GM18498 (cell line): ENCODE results near the gene SLAMF7.
"Not testable (repeated sequence)": the region's sequence is repeated elsewhere in the genome, so short reads cannot be mapped to it uniquely, and the experiment has no call there.

Experiments
- ATAC-seq: cut with Tn5 transposase; IDR thresholded peaks from one replicate; pipeline ENCODE4 v1.9.1; 2021; ENCODE audit warnings: mild to moderate bottlenecking, moderate library complexity; ENCODE audit not compliant: unreplicated experiment

SLAMF7 gene

GRCh38 chr1:160772331-160772730, 33.3 kb downstream of the SLAMF7 start:
- no peak for ATAC-seq

- no peak for ATAC-seq
These were observed 34.0 kb downstream of the SLAMF7 start for GRCh38 chr1:160773093-160773492.

DNA sequence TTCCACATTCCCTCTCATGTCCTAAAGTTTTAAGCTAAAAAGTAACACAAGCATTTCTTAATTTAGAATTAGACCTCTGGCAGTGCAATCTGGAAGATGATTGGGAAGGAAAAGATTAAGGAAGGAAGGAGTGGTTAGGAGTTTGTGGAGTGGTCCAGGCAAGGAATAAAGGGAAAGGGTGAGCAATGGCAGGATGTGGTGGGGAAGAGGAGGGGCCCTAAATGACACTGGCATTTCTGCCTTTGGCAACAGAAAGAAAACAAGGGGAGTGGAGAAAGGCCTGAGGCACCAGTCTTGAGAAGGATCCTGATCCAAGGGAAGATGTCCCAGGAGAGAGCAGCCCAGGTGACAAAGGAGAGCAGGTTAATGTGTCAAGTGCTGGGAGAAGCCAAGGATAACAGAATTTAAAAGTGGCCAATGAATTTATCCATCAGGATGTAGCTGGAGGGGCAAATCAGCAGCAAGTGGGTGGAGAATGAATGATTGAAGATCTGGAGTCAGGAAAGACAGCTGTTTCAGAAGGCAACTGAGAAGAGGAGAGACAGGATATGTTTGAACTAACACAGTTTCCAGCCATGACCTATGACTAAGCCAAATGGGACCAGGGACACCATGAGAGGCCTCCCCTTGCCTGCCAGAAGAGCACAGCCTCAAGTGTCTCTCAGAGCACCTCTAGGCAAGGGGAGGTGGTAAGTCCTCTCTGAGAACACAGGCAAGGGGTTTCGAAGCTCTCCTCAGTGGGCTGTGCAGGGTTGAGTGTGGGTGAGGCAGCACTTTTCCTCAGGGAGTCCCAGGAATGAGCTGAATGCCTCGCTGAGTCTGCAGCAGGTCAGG, 36.1 kb downstream of the SLAMF7 start:
- no peak for ATAC-seq

- no peak for ATAC-seq
These were observed 37.1 kb downstream of the SLAMF7 start for GRCh38 chr1:160776178-160776577.

DNA sequence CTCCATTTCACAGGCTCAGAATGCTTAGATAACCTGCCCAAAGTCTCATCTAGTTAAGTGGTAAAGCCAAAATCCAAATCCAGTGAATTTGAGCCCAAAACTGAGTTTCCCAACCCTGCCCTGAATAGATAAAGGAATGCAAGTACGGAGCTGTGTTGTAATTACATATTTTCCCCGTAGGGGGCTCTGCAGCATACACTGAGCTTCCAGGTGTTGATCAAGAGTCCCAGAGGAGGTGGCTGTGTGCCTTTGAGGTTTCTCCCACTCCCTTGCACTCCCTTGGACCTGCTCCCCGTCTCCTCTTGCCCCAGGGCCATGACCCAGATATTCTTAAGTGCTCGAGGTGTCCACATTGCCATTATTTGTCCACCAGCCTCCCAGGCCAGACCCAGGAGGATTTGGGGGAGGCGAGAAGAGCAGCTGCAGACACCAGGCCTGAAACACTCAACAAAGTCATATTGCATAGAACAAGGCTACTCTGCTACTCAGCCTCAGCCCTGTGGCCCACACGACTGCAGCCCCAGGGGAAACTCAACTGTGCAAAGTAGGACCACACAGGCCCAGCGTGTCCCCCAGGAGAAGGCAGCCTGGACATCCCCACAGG, 38.5 kb downstream of the SLAMF7 start:
- ATAC-seq = no peak

- no peak for ATAC-seq
These were observed 39.9 kb downstream of the SLAMF7 start for GRCh38 chr1:160778976-160779375.

- ATAC-seq = no peak
These were observed 40.8 kb downstream of the SLAMF7 start for GRCh38 chr1:160779626-160780397.

DNA sequence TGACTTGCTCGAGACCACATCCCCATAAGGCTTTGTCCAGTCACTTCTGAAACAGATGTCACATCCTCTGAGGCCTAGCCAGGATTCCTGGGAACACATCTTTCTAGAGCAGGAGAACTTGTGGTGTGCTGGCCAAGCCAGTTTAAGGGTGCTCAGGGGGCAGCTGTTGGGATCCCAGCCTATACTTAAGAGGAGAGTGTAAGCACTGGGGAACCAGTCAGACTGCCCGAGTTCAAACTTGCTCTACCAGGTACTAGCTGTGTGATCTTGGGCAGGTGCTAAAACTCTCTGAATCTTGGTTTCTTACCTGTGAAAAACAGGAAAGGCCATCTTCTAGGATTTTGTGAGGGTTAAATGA, 41.3 kb downstream of the SLAMF7 start:
- no peak for ATAC-seq

- no peak for ATAC-seq
These were observed 42.2 kb downstream of the SLAMF7 start for GRCh38 chr1:160781186-160781766.

DNA sequence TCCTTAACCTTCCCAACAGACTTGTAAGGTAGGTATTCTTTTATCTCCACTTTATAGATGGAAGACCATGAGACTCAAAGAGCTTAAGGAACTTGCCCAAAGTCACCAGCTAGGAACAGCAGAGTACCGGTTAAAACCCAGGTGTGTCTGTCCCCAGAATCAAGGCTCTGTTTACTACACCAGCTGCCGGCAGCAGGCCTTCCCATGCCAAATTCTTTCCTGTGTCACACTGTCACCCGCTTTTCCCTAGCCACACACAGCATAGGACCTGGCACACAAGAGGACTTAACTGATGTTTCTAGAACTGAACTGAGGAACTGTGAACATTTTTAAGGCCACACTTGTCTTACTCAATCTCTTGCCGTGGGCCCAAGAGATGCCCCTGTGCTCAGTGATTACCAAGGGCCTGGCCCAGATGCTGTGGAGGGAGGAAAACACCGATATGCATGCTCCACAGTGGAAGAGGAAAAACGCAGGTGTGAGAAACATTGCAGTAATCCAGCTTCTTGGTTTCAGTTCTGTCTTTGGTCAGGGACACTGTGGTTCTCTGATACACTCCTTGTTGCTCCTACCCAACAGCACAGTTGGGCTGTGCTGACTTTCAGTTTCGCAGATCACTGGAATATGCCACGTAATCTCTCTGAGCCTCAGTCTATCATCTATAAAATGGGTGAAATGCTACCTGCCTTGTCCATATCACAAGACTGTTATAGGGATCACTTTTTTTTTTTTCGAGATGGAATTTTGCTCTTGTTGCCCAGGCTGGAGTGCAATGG, 43.1 kb downstream of the SLAMF7 start:
- ATAC-seq = peak; percentile 85

GRCh38 chr1:160782988-160783765, 44.1 kb downstream of the SLAMF7 start:
- ATAC-seq = not testable (repeated sequence)

DNA sequence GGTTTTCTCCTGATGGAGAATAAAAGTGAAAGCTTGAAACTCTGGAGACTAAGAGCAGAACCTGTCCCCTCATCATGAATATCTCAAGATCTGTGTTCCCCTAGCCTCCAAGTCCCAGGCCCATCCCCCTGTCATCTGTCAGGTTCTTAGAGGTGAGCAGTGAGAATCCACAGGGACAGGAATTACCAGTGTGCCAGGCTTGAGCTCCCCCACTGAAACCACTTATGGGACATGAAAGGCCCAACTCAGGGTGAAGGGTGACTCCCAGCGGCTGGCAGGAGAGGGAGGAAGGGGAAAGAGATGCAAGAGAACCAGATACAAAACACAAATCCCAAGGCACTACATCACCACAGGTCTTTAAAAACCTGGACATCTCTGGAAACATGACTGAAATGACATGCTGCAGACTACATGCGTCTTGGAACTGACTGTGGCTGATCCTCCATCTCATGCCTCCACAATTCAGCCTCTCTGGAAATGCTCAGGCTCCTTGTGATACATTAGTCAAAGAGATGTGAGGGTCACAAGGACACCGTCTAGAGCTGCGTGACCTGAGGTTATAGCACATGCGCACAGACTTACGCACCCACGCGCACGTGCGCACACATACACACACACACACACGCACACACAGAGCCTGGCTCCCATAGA, 50.1 kb downstream of the SLAMF7 start:
- ATAC-seq = no peak

DNA sequence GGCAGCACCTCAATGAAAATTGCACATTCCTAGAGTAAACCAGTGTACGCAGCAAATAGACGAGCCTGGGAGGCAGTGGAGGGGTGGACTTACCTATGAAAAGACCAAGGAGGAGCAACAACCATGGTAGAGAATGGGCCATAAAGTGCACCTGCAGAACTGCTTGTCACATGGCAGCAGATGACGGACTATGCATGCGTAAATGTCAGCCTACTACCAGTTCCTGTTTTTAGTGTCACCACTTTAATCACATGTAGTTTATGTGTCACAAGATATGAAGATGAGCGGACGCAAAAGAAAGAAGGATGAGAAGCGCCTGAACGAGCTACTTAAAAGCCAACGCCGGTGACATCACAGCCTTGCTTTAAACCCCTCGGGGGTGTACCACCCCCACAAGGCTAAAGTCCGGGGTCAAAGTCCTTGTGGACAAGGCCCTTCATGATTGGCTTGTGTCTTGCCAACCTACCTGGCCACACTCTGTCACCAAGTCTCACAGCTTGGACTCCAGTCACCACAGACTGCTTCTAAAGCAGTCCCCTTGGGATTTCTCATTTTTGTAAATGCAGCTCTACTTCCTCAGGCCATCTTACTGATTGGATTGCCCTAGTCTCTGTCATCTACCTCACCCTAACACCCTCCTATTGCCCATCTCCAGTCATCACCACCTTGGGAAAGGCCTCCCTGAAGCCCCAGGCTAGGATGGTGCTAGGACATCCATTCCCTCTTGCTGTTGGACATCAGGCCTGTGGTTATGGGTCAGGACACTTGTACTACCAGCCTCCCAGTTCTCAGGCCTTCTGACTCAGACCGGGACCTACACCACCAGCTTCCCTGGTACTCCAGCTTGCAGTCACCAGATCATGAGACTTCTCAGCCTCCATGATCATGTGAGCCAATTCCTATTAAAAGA, 50.9 kb downstream of the SLAMF7 start:
- ATAC-seq = peak; percentile 86

DNA sequence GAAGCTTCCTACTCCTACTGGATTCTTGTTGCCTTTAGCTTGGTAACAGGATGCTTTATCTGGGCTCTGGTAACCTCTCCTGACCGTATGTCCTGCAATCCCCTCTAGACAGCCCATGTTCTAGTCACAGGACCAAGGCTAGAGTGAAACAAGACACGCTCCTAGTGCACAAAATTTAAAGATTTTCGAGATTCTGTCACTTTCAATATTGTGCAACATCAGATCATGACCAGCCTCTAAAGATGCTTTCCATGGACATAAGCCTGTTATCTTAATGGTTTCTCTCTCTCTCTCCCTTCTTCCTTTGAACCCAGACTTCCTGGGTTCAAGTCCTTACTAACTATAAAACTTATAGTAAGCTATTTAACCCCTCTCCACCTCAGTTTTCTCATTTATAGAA, 55.3 kb downstream of the SLAMF7 start:
- no peak for ATAC-seq

DNA sequence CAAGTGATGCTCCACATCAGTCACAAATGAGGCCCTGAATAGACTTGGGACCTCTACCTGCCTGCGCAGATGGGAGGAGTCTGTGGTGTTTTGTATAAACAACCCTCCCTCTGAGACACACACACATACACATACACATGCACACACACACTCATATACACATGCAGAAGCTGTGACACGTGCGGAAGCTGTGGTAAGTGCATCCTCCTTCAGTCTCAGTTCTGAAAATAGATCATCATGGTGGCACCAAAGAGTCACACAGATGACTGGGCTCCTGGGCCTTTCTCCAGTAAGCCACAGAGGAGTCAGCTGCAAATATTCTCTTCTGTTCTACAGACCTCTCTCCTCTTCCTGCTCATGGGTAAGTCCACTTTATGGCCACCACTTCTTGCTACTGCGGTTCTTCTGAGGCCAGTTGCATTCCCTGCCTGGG, 56.9 kb downstream of the SLAMF7 start, which contains the start of gene LY9:
TSS of gene LY9 (plus strand) at position 224 of the 433 bp plus-strand sequence. CDS start at position 238, 14 bp downstream.
- peak; percentile 80 for ATAC-seq

DNA sequence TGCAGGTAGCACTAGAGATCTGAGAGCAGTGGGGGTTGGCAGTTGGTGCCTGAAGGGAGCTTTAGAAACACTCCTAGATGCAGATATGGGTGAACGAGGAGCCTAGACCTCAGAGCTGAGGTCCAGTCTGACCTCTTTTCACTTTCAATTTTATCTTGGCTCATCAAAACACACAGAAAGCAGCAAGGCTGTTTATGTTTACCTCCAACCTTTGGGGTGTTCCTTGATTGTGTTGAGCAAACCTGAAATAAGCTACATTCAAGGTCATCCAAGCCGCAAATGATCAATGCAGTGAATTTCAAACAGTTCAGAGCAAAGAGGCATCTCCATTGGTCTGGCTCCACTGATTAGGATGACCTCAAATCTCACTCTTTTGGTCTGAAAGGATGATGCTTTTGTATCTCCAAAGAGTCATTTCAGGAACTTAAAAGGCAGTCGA, 58.2 kb downstream of the SLAMF7 start:
- peak; percentile 39 for ATAC-seq

- no peak for ATAC-seq
These were observed 58.8 kb downstream of the SLAMF7 start for GRCh38 chr1:160797861-160798273.

- ATAC-seq = no peak
These were observed 59.4 kb downstream of the SLAMF7 start for GRCh38 chr1:160798439-160798838.
